Liver (tissue), 9 donors: ENCODE results near the gene ARL6IP4. TPM values are rescaled to one million over a fixed set of nuclear protein-coding genes. Genes with fewer than 3 reads are reported as not detected.

Source experiments
- DNase-seq: peaks from one replicate; pipeline ENCODE4 v3.0.0-alpha.2; 2017; ENCODE audit warnings: low spot score
- H3K27ac ChIP-seq, 2 donors: one replicate each; pipeline ENCODE4 v1.7.0; 2013; ENCODE audit warnings: inconsistent platforms in 2 of 2, low read length in 2 of 2, control low read depth in 1 of 2, low read depth in 1 of 2, mild to moderate bottlenecking in 1 of 2
- H3K27me3 ChIP-seq, 4 donors: one replicate each; pipeline versions ENCODE4 v1.6.1 to v1.7.0; 2013; ENCODE audit warnings: low read length in 3 of 4, inconsistent platforms in 1 of 4, mild to moderate bottlenecking in 1 of 4, moderate library complexity in 1 of 4; ENCODE audit not compliant: control insufficient read depth in 4 of 4, insufficient read depth in 4 of 4
- H3K36me3 ChIP-seq, 4 donors: one replicate each; pipeline versions ENCODE4 v1.6.1 to v1.7.0; 2013; ENCODE audit warnings: low read length in 3 of 4, mild to moderate bottlenecking in 3 of 4, low read depth in 1 of 4, moderate library complexity in 1 of 4; ENCODE audit not compliant: control insufficient read depth in 4 of 4, insufficient read depth in 3 of 4
- H3K4me1 ChIP-seq, 4 donors: one replicate each; pipeline versions ENCODE4 v1.6.1 to v1.7.0; 2013; ENCODE audit warnings: low read length in 3 of 4, mild to moderate bottlenecking in 3 of 4, moderate library complexity in 1 of 4; ENCODE audit not compliant: control insufficient read depth in 4 of 4, insufficient read depth in 4 of 4
- H3K4me3 ChIP-seq, 3 donors: one replicate each; pipeline versions ENCODE4 v1.6.1 to v1.7.0; 2013; ENCODE audit warnings: low read length in 3 of 3, control low read depth in 1 of 3, low read depth in 1 of 3, mild to moderate bottlenecking in 1 of 3
- H3K9ac ChIP-seq, 2 donors: one replicate each; pipeline ENCODE4 v1.7.0; 2013; ENCODE audit warnings: low read length in 2 of 2, mild to moderate bottlenecking in 2 of 2, moderate library complexity in 2 of 2, control low read depth in 1 of 2, low read depth in 1 of 2
- H3K9me3 ChIP-seq, 4 donors: one replicate each; pipeline versions ENCODE4 v1.6.1 to v1.7.0; 2013; ENCODE audit warnings: low read length in 3 of 4; ENCODE audit not compliant: control insufficient read depth in 4 of 4
- ATF3 ChIP-seq: IDR thresholded peaks from 2 replicates; pipeline ENCODE4 v1.6.1; 2016; ENCODE audit warnings: antibody characterized with exemption
- CTCF ChIP-seq: fragments of 150-350 bp; IDR thresholded peaks from 2 replicates; pipeline ENCODE4 v1.5.1; 2017; ENCODE audit warnings: improper control_type of control experiment, low read depth, low read length; ENCODE audit not compliant: missing input control
- EGR1 ChIP-seq, 2 donors: IDR thresholded peaks; 2 replicates each; pipeline ENCODE4 v1.6.1; 2016 to 2018; ENCODE audit warnings: antibody characterized with exemption in 2 of 2, low read depth in 2 of 2
- FOXA1 ChIP-seq: IDR thresholded peaks from 2 replicates; pipeline ENCODE4 v1.6.1; 2016; ENCODE audit warnings: antibody characterized with exemption
- GABPA ChIP-seq, 2 donors: IDR thresholded peaks in 1 of 2; conservative IDR thresholded peaks in 1 of 2; 2 replicates each; pipeline ENCODE4 v1.6.1; 2016; ENCODE audit warnings: antibody characterized with exemption in 2 of 2, mild to moderate bottlenecking in 1 of 2, moderate library complexity in 1 of 2
- JUND ChIP-seq, 2 donors: IDR thresholded peaks; 2 replicates each; pipeline ENCODE4 v1.6.1; 2016; ENCODE audit warnings: antibody characterized with exemption in 2 of 2
- MAX ChIP-seq: IDR thresholded peaks from 2 replicates; pipeline ENCODE4 v1.6.1; 2016; ENCODE audit warnings: antibody characterized with exemption
- NR2F2 ChIP-seq: IDR thresholded peaks from 2 replicates; pipeline ENCODE4 v1.6.1; 2016; ENCODE audit warnings: antibody characterized with exemption
- RAD21 ChIP-seq, 2 donors: IDR thresholded peaks; 2 replicates each; pipeline ENCODE4 v1.6.1; 2016; ENCODE audit warnings: antibody characterized with exemption in 2 of 2, mild to moderate bottlenecking in 2 of 2
- RXRA ChIP-seq, 2 donors: IDR thresholded peaks; 2 replicates each; pipeline ENCODE4 v1.6.1; 2017 to 2018; ENCODE audit warnings: antibody characterized with exemption in 2 of 2, mild to moderate bottlenecking in 1 of 2
- TAF1 ChIP-seq: conservative IDR thresholded peaks from 2 replicates; pipeline ENCODE4 v1.6.1; 2016; ENCODE audit warnings: antibody characterized with exemption, mild to moderate bottlenecking
- ZBTB33 ChIP-seq: IDR thresholded peaks from 2 replicates; pipeline ENCODE4 v1.6.1; 2016; ENCODE audit warnings: antibody characterized with exemption
- WGBS: extraction: QIAGEN DNeasy Blood & Tissue Kit; methylation state at CpG from one replicate; pipeline ENCODE4 v1.1.7; 2013; 5-methylcytosine and 5-hydroxymethylcytosine counted together
- polyA plus RNA-seq, 2 donors: library from polyadenylated mRNA; stranded (reverse) in 1 of 2; unstranded in 1 of 2; fragments of 200-250 nt in 1 of 2; fragments of >200 nt in 1 of 2; fragmentation: Nextera tagmentation in 1 of 2; extraction: Ambion mirVana in 1 of 2; gene quantifications; one replicate each; pipeline versions ENCODE4 v1.2.1 to v1.2.3, GENCODE V29; 2013 to 2015
- total RNA-seq, 2 donors: library from RNA; depleted of rRNA; stranded (reverse); fragments of >200 nt; gene quantifications; one replicate each; pipeline ENCODE4 v1.2.3, GENCODE V29; 2014
- donor health status: healthy.
- donor health status: healthy.
- donor health status: healthy.
- donor health status: healthy.
- donor health status: healthy.

ARL6IP4 gene
- total and polyA plus RNA-seq, 4 donors = 59.2 to 187 (median 121) TPM

- no peak for TF ChIP-seq MAX
Measured at GRCh38 chr12:122990961-122991622, 10.6 kb downstream of the ARL6IP4 start (continued).

GRCh38 chr12:122991623-122992275, 11.3 kb downstream of the ARL6IP4 start:
- Histone ChIP-seq H3K4me3 (no peak overlapping the region), H3K27ac (no peak overlapping the region), H3K9ac (no peak overlapping the region), H3K36me3 (peaks cover 7 to 34% (median 18%) of the 10 kb centered on the region in 4 donors), H3K4me1 (peaks cover 14 to 54% (median 37%) of the 10 kb centered on the region in 4 donors), H3K27me3 (no peaks in the 10 kb centered on the region), H3K9me3 (no peaks in the 10 kb centered on the region)
- no peak for TF ChIP-seq ZBTB33
- DNase-seq = no peak
- 89% methylated on average over 27 of the region's 27 CpGs for WGBS

GRCh38 chr12:122992386-122992785, 11.9 kb downstream of the ARL6IP4 start:
- H3K27ac ChIP-seq = no peak overlapping the region
- H3K27me3 ChIP-seq = no peaks in the 10 kb centered on the region
- H3K9ac ChIP-seq = no peak overlapping the region
- no peak overlapping the region for H3K4me3 ChIP-seq
- peaks cover 20 to 57% (median 44%) of the 10 kb centered on the region in 4 donors for H3K4me1 ChIP-seq
- H3K9me3 ChIP-seq = no peaks in the 10 kb centered on the region
- WGBS = 91% methylated on average over 19 of the region's 19 CpGs
- TF ChIP-seq ZBTB33 = no peak
- TF ChIP-seq CTCF = no peak
- TF ChIP-seq GABPA (IDR thresholded peaks at IDR 0.05 in 1 of 2, conservative IDR thresholded peaks at IDR 0.05 in 1 of 2) = no peak
- no peak for TF ChIP-seq NR2F2
- TF ChIP-seq TAF1 = no peak
- no peak for TF ChIP-seq RAD21 (IDR thresholded peaks at IDR 0.05)
- TF ChIP-seq JUND (IDR thresholded peaks at IDR 0.05) = no peak
- TF ChIP-seq EGR1 (IDR thresholded peaks at IDR 0.05; ENCODE audit: low read depth in 2 of 2) = no peak
- no peak for TF ChIP-seq FOXA1
- no peak for TF ChIP-seq RXRA (IDR thresholded peaks at IDR 0.05)
- TF ChIP-seq ATF3 = no peak
- no peak for DNase-seq
- peaks cover 5 to 28% (median 16%) of the 10 kb centered on the region in 4 donors for H3K36me3 ChIP-seq
